H1 (cell line): ENCODE data around the gene CCK. TPM values are rescaled to one million over a fixed set of nuclear protein-coding genes. Genes with fewer than 3 reads are reported as not detected.
A peak's percentile ranks its signal among the peaks of the same experiment; 100 is the strongest.

ENCODE experiments used
- CTCF ChIA-PET: fragments of 300-600 bp; sonication (Branson Sonifier 250); formaldehyde crosslinking; loops from one replicate; lab custom pipeline; 2021; ENCODE audit not compliant: partially characterized antibody; lab: Charles Lee
- POLR2A ChIA-PET: fragments of 300-600 bp; sonication (Branson Sonifier 250); formaldehyde crosslinking; loops from one replicate; lab custom pipeline; 2021; ENCODE audit warnings: inconsistent platforms; ENCODE audit not compliant: partially characterized antibody; lab: Charles Lee
- DNase-seq, 2 experiments: peaks; one replicate each; pipeline versions ENCODE4 v3.0.0 to v3.0.0-alpha.2; 2010 to 2022; ENCODE audit warnings: low spot score in 2 of 2, low read depth in 1 of 2, mixed read lengths in 1 of 2
- FAIRE-seq: peaks from 2 replicates; lab custom pipeline; 2011; peaks lifted over from hg19 to GRCh38; lab: Jason Lieb, UNC
- H2AFZ ChIP-seq: 2 replicates; pipeline ENCODE4 v1.8.1; 2012; ENCODE audit warnings: low read length, inconsistent platforms
- H2AK5ac ChIP-seq: 2 replicates; pipeline ENCODE4 v1.6.1; 2013; ENCODE audit warnings: low read depth, low read length
- H2BK120ac ChIP-seq: replicated peaks from 2 replicates; pipeline ENCODE3; 2013; ENCODE audit warnings: low read depth, low read length, inconsistent platforms
- H2BK12ac ChIP-seq: 2 replicates; pipeline ENCODE4 v1.6.1; 2013; ENCODE audit warnings: low read depth, low read length
- H2BK15ac ChIP-seq: 2 replicates; pipeline ENCODE4 v1.6.1; 2013; ENCODE audit warnings: low read length
- H2BK20ac ChIP-seq: 2 replicates; pipeline ENCODE4 v1.6.1; 2013; ENCODE audit warnings: low read length
- H2BK5ac ChIP-seq: 2 replicates; pipeline ENCODE4 v1.6.1; 2013; ENCODE audit warnings: low read depth, low read length
- H3K14ac ChIP-seq: 2 replicates; pipeline ENCODE4 v1.6.1; 2013; ENCODE audit warnings: inconsistent platforms; ENCODE audit not compliant: insufficient read length
- H3K18ac ChIP-seq: 2 replicates; pipeline ENCODE4 v1.6.1; 2013; ENCODE audit warnings: low read length; ENCODE audit errors: extremely low read depth
- H3K23ac ChIP-seq: 2 replicates; pipeline ENCODE4 v1.6.1; 2013; ENCODE audit warnings: inconsistent platforms; ENCODE audit not compliant: insufficient read length
- H3K23me2 ChIP-seq: 2 replicates; pipeline ENCODE4 v1.6.1; 2013; ENCODE audit warnings: low read depth, low read length
- H3K27ac ChIP-seq: 2 replicates; pipeline ENCODE4 v1.6.1; 2011; ENCODE audit warnings: low read depth, low read length, inconsistent platforms
- H3K27me3 ChIP-seq, 4 experiments: replicated peaks in 1 of 4; 1 replicate in 1 of 4; 2 replicates in 3 of 4; pipeline versions ENCODE4 v1.6.1 to v1.8.1; 2011 to 2013; ENCODE audit warnings: low read length in 3 of 4, mild to moderate bottlenecking in 3 of 4, inconsistent platforms in 2 of 4, mixed read lengths in 2 of 4, moderate library complexity in 1 of 4; ENCODE audit not compliant: control insufficient read depth in 3 of 4, insufficient read depth in 3 of 4; ENCODE audit errors: extremely low read depth in 1 of 4
- H3K36me3 ChIP-seq, 4 experiments: 2 replicates each; pipeline versions ENCODE4 v1.6.1 to v1.8.1; 2011 to 2013; ENCODE audit warnings: mild to moderate bottlenecking in 4 of 4, low read length in 3 of 4, moderate library complexity in 2 of 4, control low read depth in 1 of 4, inconsistent platforms in 1 of 4; ENCODE audit not compliant: insufficient read depth in 4 of 4, control insufficient read depth in 2 of 4
- H3K4ac ChIP-seq: replicated peaks from 2 replicates; pipeline ENCODE3; 2013; ENCODE audit warnings: low read length, low read depth, mixed read lengths, inconsistent platforms; ENCODE audit not compliant: insufficient read length
- H3K4me1 ChIP-seq, 4 experiments: replicated peaks in 1 of 4; 1 replicate in 1 of 4; 2 replicates in 3 of 4; pipeline versions ENCODE4 v1.6.1 to v1.8.1; 2011 to 2013; ENCODE audit warnings: low read length in 3 of 4, inconsistent platforms in 2 of 4, mixed read lengths in 1 of 4; ENCODE audit not compliant: insufficient read depth in 4 of 4, control insufficient read depth in 3 of 4
- H3K4me2 ChIP-seq, 2 experiments: 2 replicates each; pipeline versions ENCODE4 v1.6.1 to v1.8.1; 2011 to 2013; ENCODE audit warnings: low read depth in 2 of 2, low read length in 2 of 2, control low read depth in 1 of 2, inconsistent platforms in 1 of 2, mild to moderate bottlenecking in 1 of 2; ENCODE audit not compliant: insufficient read depth in 1 of 2
- H3K4me3 ChIP-seq, 4 experiments: fragments of 200-600, 300-600 bp in 1 of 4; sonication (generic), shearing (Covaris generic), sonication (Bioruptor Twin) in 1 of 4; 2 replicates each; pipeline versions ENCODE4 v1.5.1 to v1.8.1; 2011 to 2016; ENCODE audit warnings: low read length in 4 of 4, low read depth in 3 of 4, control low read depth in 2 of 4, inconsistent platforms in 2 of 4, mild to moderate bottlenecking in 2 of 4, mixed read lengths in 1 of 4, moderate library complexity in 1 of 4; ENCODE audit not compliant: insufficient read depth in 2 of 4; ENCODE audit errors: extremely low read depth in 1 of 4
- H3K56ac ChIP-seq: replicated peaks from 2 replicates; pipeline ENCODE3; 2013; ENCODE audit warnings: low read depth, mild to moderate bottlenecking, mixed read lengths, low read length, inconsistent platforms; ENCODE audit not compliant: insufficient read length
- H3K79me1 ChIP-seq: 2 replicates; pipeline ENCODE4 v1.6.1; 2013; ENCODE audit warnings: low read depth, low read length, control low read depth
- H3K79me2 ChIP-seq, 2 experiments: 2 replicates each; pipeline versions ENCODE4 v1.6.1 to v1.8.1; 2012 to 2013; ENCODE audit warnings: low read length in 2 of 2, mild to moderate bottlenecking in 2 of 2, inconsistent platforms in 1 of 2; ENCODE audit not compliant: insufficient read depth in 2 of 2, control insufficient read depth in 1 of 2
- H3K9ac ChIP-seq, 4 experiments: replicated peaks in 1 of 4; 1 replicate in 1 of 4; 2 replicates in 3 of 4; pipeline versions ENCODE4 v1.6.1 to v1.8.1; 2011 to 2013; ENCODE audit warnings: low read depth in 3 of 4, low read length in 3 of 4, control low read depth in 2 of 4, mild to moderate bottlenecking in 2 of 4, moderate library complexity in 2 of 4, inconsistent platforms in 1 of 4; ENCODE audit errors: extremely low read depth in 1 of 4
- H3K9me3 ChIP-seq, 2 experiments: 2 replicates each; pipeline versions ENCODE4 v1.6.1 to v1.8.1; 2012 to 2013; ENCODE audit warnings: mild to moderate bottlenecking in 2 of 2, moderate library complexity in 2 of 2, control low read depth in 1 of 2, inconsistent platforms in 1 of 2, low read depth in 1 of 2, low read length in 1 of 2, mixed read lengths in 1 of 2; ENCODE audit not compliant: insufficient read depth in 2 of 2
- H4K20me1 ChIP-seq, 2 experiments: replicated peaks in 1 of 2; 2 replicates each; pipeline versions ENCODE3 to v1.8.1; 2011 to 2013; ENCODE audit warnings: inconsistent platforms in 2 of 2, low read length in 2 of 2, mild to moderate bottlenecking in 1 of 2; ENCODE audit not compliant: insufficient read depth in 2 of 2, control insufficient read depth in 1 of 2
- H4K5ac ChIP-seq: 2 replicates; pipeline ENCODE4 v1.6.1; 2013; ENCODE audit warnings: low read length, low read depth, mixed read lengths, inconsistent platforms; ENCODE audit not compliant: insufficient read length
- H4K8ac ChIP-seq: 2 replicates; pipeline ENCODE4 v1.8.0; 2013; ENCODE audit warnings: mild to moderate bottlenecking, moderate library complexity, low read length, inconsistent platforms; ENCODE audit not compliant: insufficient read depth; ENCODE audit errors: extremely low read depth
- H4K91ac ChIP-seq: replicated peaks from 2 replicates; pipeline ENCODE3; 2013; ENCODE audit warnings: low read length, mixed read lengths, inconsistent platforms; ENCODE audit not compliant: insufficient read length
- CBX8 ChIP-seq: fragments of 300-800, 300-1000 bp; sonication (generic); IDR thresholded peaks from 2 replicates; pipeline ENCODE4 v1.7.1; 2016; ENCODE audit warnings: low read depth, low read length, borderline replicate concordance
- CREB1 ChIP-seq: IDR thresholded peaks from 2 replicates; pipeline ENCODE4 v1.6.1; 2012; ENCODE audit warnings: inconsistent platforms
- POLR2A ChIP-seq, 2 experiments: IDR thresholded peaks; 1 replicate in 1 of 2; 2 replicates in 1 of 2; pipeline ENCODE4 v1.6.1; 2011; ENCODE audit warnings: low read depth in 2 of 2, low read length in 2 of 2, mild to moderate bottlenecking in 2 of 2; ENCODE audit errors: control extremely low read depth in 1 of 2
- POU5F1 ChIP-seq: IDR thresholded peaks from 2 replicates; pipeline ENCODE4 v1.6.1; 2011; ENCODE audit warnings: low read depth, mild to moderate bottlenecking, low read length, moderate library complexity
- TEAD4 ChIP-seq: IDR thresholded peaks from 2 replicates; pipeline ENCODE4 v1.6.1; 2012; ENCODE audit warnings: low read depth, low read length, inconsistent platforms, mixed read lengths
- USF2 ChIP-seq: IDR thresholded peaks from 2 replicates; pipeline ENCODE4 v1.6.1; 2011; ENCODE audit warnings: low read length, improper control_type of control experiment
- WGBS, 2 experiments: shearing (Covaris generic) in 1 of 2; methylation state at CpG; one replicate each; pipeline versions ENCODE4 v1.1.6 to v1.1.7; 2013 to 2015; ENCODE audit warnings: low lambda C conversion rate in 2 of 2, mixed read lengths in 2 of 2, inconsistent platforms in 1 of 2, low coverage in 1 of 2, missing lambda C conversion rate in 1 of 2; ENCODE audit not compliant: insufficient replicate concordance in 2 of 2, insufficient coverage in 1 of 2, insufficient read length in 1 of 2; ENCODE audit errors: extremely low coverage in 1 of 2, missing lambda C conversion rate in 1 of 2; 5-methylcytosine and 5-hydroxymethylcytosine counted together
- polyA plus RNA-seq, 7 experiments: library from polyadenylated mRNA; depleted of rRNA in 3 of 7; stranded (reverse) in 5 of 7; unstranded in 2 of 7; fragments of >200 nt in 5 of 7; fragments of 200-250 nt in 2 of 7; gene quantifications; 1 replicate in 5 of 7; 2 replicates in 1 of 7; 4 replicates in 1 of 7; pipeline versions ENCODE4 v1.2.1 to v1.2.3, GENCODE V29; 2011 to 2013; ENCODE audit warnings: missing spikeins in 2 of 7, mixed read lengths in 2 of 7
- total RNA-seq: library from RNA; stranded (reverse); fragmentation: NEBNext Ultra II Directional; extraction: Animal tissue kit (Norgen Biotek cat#: 25700); gene quantifications from 2 replicates; pipeline ENCODE4 v1.2.1, GENCODE V29; 2021

CCK gene
- total and polyA plus RNA-seq, 2 of the 8 experiments (the other 6 are each of a cell fraction or from before 2014, with no cell fraction given): 0.99 to 2.8 TPM

GRCh38 chr3:42226470-42227425 is 39.2 kb downstream of the CCK start:
- Histone ChIP-seq H3K9me3 (no peaks in the 10 kb centered on the region), H3K36me3 (peaks cover 0 to 14% (median 10%) of the 10 kb centered on the region in 4 experiments; a peak in 5 of 8 replicates), H4K5ac (no peak overlapping the region), H3K56ac (no peak overlapping the region), H4K91ac (no peak overlapping the region), H3K4me3 (no peak overlapping the region), H2BK20ac (no peak overlapping the region), H3K27me3 (no peaks in the 10 kb centered on the region; a peak in 1 of 7 replicates), H3K14ac (no peak overlapping the region), H3K18ac (no peak overlapping the region), H3K4me1 (0 out of 7 replicates have a peak, but pooled peaks cover 0 to 4% (median 0%) of the 10 kb centered on the region in 4 experiments), H2BK120ac (no peak overlapping the region), H4K8ac (no peak overlapping the region), H4K20me1 (no peaks in the 10 kb centered on the region), H2AFZ (no peak overlapping the region)
- WGBS, 2 experiments: 90% methylated on average over 11 of the region's 11 CpGs; no CpG with 5 or more reads in 1 of the 2 experiments
- CTCF ChIA-PET: interaction anchor here (0.9 to 1.0 kb wide), 3 partner anchors 20 to 32 kb away, joined by 3 to 6 read pairs (median 3); no protein-coding TSS in a partner anchor
- TF ChIP-seq CREB1: no peak
- TF ChIP-seq CBX8: no peak
- no peak for TF ChIP-seq TEAD4
- TF ChIP-seq USF2: 0 out of 2 replicates have a peak, but pooled peaks have one; percentile 8
- no peak for TF ChIP-seq POU5F1
- TF ChIP-seq POLR2A (IDR thresholded peaks at IDR 0.05; ENCODE audit: control extremely low read depth in 1 of 2, low read depth in 2 of 2, low read length in 2 of 2): 0 out of 3 replicates have a peak, but pooled peaks of 1 of the 2 experiments have one; percentile 21
- TF ChIP-seq, all 59 proteins: peak for 2
- no peak overlapping the region for H3K9ac ChIP-seq
- H3K4ac ChIP-seq: no peak overlapping the region
- no peak overlapping the region for H3K4me2 ChIP-seq
- no peak overlapping the region; the same call in 1 of the 2 replicates for H2BK12ac ChIP-seq
- POLR2A ChIA-PET: no interaction called here
- no peak overlapping the region for H2AK5ac ChIP-seq
- H2BK15ac ChIP-seq: no peak overlapping the region
- no peak overlapping the region for H3K27ac ChIP-seq
- no peaks in the 10 kb centered on the region for H3K79me1 ChIP-seq
- no peak overlapping the region for H3K23ac ChIP-seq
- DNase-seq (no peak), FAIRE-seq (no peak)
- no peaks in the 10 kb centered on the region for H3K23me2 ChIP-seq
- H3K79me2 ChIP-seq: no peaks in the 10 kb centered on the region
- H2BK5ac ChIP-seq: no peak overlapping the region
